Fibroblast of lung (primary cell): ENCODE data around the gene EPHA8. TPM values are rescaled to one million over a fixed set of nuclear protein-coding genes. Genes with fewer than 3 reads are reported as not detected.

Experiments used
- DNase-seq, 2 donors: peaks; one replicate each; pipeline versions ENCODE4 v3.0.0 to v3.0.0-alpha.2; 2010; ENCODE audit warnings: low read depth in 2 of 2
- H2AFZ ChIP-seq: 2 replicates; pipeline ENCODE4 v1.5.1; 2012; ENCODE audit warnings: low read length, control low read depth, inconsistent platforms
- H3K27ac ChIP-seq: 2 replicates; pipeline ENCODE4 v1.5.1; 2011; ENCODE audit warnings: low read length, control low read depth; ENCODE audit not compliant: insufficient read depth
- H3K27me3 ChIP-seq: 2 replicates; pipeline ENCODE4 v1.5.1; 2011; ENCODE audit warnings: mild to moderate bottlenecking, low read length; ENCODE audit not compliant: control insufficient read depth, insufficient read depth
- H3K36me3 ChIP-seq: 2 replicates; pipeline ENCODE4 v1.5.1; 2011; ENCODE audit warnings: low read length; ENCODE audit not compliant: control insufficient read depth, insufficient read depth
- H3K4me1 ChIP-seq: 2 replicates; pipeline ENCODE4 v1.5.1; 2011; ENCODE audit warnings: low read length; ENCODE audit not compliant: control insufficient read depth, insufficient read depth; ENCODE audit errors: extremely low read depth
- H3K4me2 ChIP-seq: 2 replicates; pipeline ENCODE4 v1.5.1; 2011; ENCODE audit warnings: low read length, control low read depth; ENCODE audit not compliant: insufficient read depth; ENCODE audit errors: extremely low read depth
- H3K4me3 ChIP-seq, 4 experiments: fragments of 200-600 bp in 1 of 4; sonication (generic) in 1 of 4; replicated peaks in 1 of 4; 2 replicates each; pipeline ENCODE4 v1.5.1; 2011 to 2016; ENCODE audit warnings: low read length in 4 of 4, low read depth in 3 of 4, mild to moderate bottlenecking in 3 of 4, control low read depth in 2 of 4, inconsistent platforms in 1 of 4, mixed read lengths in 1 of 4; ENCODE audit not compliant: insufficient read depth in 1 of 4; ENCODE audit errors: control extremely low read depth in 1 of 4
- H3K79me2 ChIP-seq: 2 replicates; pipeline ENCODE4 v1.5.1; 2012; ENCODE audit warnings: mild to moderate bottlenecking, low read length, inconsistent platforms; ENCODE audit not compliant: control insufficient read depth, insufficient read depth
- H3K9ac ChIP-seq: 2 replicates; pipeline ENCODE4 v1.5.1; 2011; ENCODE audit warnings: mild to moderate bottlenecking, low read length, control low read depth; ENCODE audit not compliant: insufficient read depth
- H3K9me3 ChIP-seq: 2 replicates; pipeline ENCODE4 v1.5.1; 2012; ENCODE audit warnings: low read depth, low read length; ENCODE audit not compliant: control insufficient read depth, insufficient read depth
- H4K20me1 ChIP-seq: 2 replicates; pipeline ENCODE4 v1.5.1; 2011; ENCODE audit warnings: low read length; ENCODE audit not compliant: control insufficient read depth, insufficient read depth; ENCODE audit errors: extremely low read depth
- EZH2 ChIP-seq: IDR thresholded peaks from 2 replicates; pipeline ENCODE4 v1.5.1; 2012; ENCODE audit warnings: low read length, control low read depth, mild to moderate bottlenecking; ENCODE audit errors: missing control alignments
- polyA plus RNA-seq, 2 donors: library from polyadenylated mRNA; depleted of rRNA in 1 of 2; stranded (reverse) in 1 of 2; unstranded in 1 of 2; fragments of >200 nt; gene quantifications; 2 replicates each; pipeline ENCODE4 v1.2.1, GENCODE V29; 2011 to 2012; ENCODE audit warnings: missing spikeins in 1 of 2
- total RNA-seq: library from RNA; depleted of rRNA; stranded (reverse); fragments of >200 nt; gene quantifications from 2 replicates; pipeline ENCODE4 v1.2.1, GENCODE V29; 2014
- TF ChIP-seq, protein P1 (sequence below), 2 donors: IDR thresholded peaks in 1 of 2; conservative IDR thresholded peaks in 1 of 2; 1 replicate in 1 of 2; 2 replicates in 1 of 2; pipeline ENCODE4 v1.5.1; 2011 to 2012; ENCODE audit warnings: low read length in 2 of 2, control low read depth in 1 of 2, inconsistent platforms in 1 of 2, low read depth in 1 of 2, mild to moderate bottlenecking in 1 of 2

The EPHA8 gene
- total and polyA plus RNA-seq, 2 donors (not counting 1 experiment from before 2014, with no cell fraction given), result not detected

- Histone ChIP-seq H3K4me2 (no peak overlapping the region), H3K27me3 (no peaks in the 10 kb centered on the region), H3K79me2 (no peaks in the 10 kb centered on the region), H3K27ac (no peak overlapping the region), H3K9me3 (no peaks in the 10 kb centered on the region), H3K9ac (no peak overlapping the region), H3K4me3 (no peak overlapping the region), H4K20me1 (no peaks in the 10 kb centered on the region), H3K36me3 (peaks cover 3% of the 10 kb centered on the region), H3K4me1 (no peaks in the 10 kb centered on the region), H2AFZ (no peak overlapping the region)
- DNase-seq, result peak; percentile 14 to 24
- no peak for TF ChIP-seq EZH2
- TF ChIP-seq, protein P1, sequence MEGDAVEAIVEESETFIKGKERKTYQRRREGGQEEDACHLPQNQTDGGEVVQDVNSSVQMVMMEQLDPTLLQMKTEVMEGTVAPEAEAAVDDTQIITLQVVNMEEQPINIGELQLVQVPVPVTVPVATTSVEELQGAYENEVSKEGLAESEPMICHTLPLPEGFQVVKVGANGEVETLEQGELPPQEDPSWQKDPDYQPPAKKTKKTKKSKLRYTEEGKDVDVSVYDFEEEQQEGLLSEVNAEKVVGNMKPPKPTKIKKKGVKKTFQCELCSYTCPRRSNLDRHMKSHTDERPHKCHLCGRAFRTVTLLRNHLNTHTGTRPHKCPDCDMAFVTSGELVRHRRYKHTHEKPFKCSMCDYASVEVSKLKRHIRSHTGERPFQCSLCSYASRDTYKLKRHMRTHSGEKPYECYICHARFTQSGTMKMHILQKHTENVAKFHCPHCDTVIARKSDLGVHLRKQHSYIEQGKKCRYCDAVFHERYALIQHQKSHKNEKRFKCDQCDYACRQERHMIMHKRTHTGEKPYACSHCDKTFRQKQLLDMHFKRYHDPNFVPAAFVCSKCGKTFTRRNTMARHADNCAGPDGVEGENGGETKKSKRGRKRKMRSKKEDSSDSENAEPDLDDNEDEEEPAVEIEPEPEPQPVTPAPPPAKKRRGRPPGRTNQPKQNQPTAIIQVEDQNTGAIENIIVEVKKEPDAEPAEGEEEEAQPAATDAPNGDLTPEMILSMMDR (conservative IDR thresholded peaks at IDR 0.05 in 1 of 2, IDR thresholded peaks at IDR 0.05 in 1 of 2; ENCODE audit: low read depth in 1 of 2, low read length in 2 of 2), result no peak
Observed at GRCh38 chr1:22529901-22530621, 33.2 kb upstream of the EPHA8 start.

- Histone ChIP-seq H3K4me2 (no peak overlapping the region), H3K4me1 (no peaks in the 10 kb centered on the region), H2AFZ (no peak overlapping the region), H4K20me1 (no peaks in the 10 kb centered on the region), H3K79me2 (no peaks in the 10 kb centered on the region), H3K9me3 (no peaks in the 10 kb centered on the region), H3K4me3 (no peak overlapping the region), H3K36me3 (peaks cover 3% of the 10 kb centered on the region), H3K27me3 (no peaks in the 10 kb centered on the region), H3K27ac (no peak overlapping the region), H3K9ac (no peak overlapping the region)
- TF ChIP-seq, protein P1 (conservative IDR thresholded peaks at IDR 0.05 in 1 of 2, IDR thresholded peaks at IDR 0.05 in 1 of 2; ENCODE audit: low read depth in 1 of 2, low read length in 2 of 2), result no peak
- no peak for TF ChIP-seq EZH2
- DNase-seq, result no peak
Observed at GRCh38 chr1:22530715-22531114, 32.6 kb upstream of the EPHA8 start.

- H3K9me3 ChIP-seq, result no peaks in the 10 kb centered on the region
- H3K27ac ChIP-seq, result no peak overlapping the region
- TF ChIP-seq, protein P1 (conservative IDR thresholded peaks at IDR 0.05 in 1 of 2, IDR thresholded peaks at IDR 0.05 in 1 of 2; ENCODE audit: low read depth in 1 of 2, low read length in 2 of 2), result no peak
- TF ChIP-seq EZH2, result no peak
- H3K4me2 ChIP-seq, result no peak overlapping the region
- H4K20me1 ChIP-seq, result no peaks in the 10 kb centered on the region
- H3K79me2 ChIP-seq, result no peaks in the 10 kb centered on the region
- no peak for DNase-seq
- no peak overlapping the region for H3K9ac ChIP-seq
- H3K36me3 ChIP-seq, result peaks cover 1% of the 10 kb centered on the region
- no peaks in the 10 kb centered on the region for H3K4me1 ChIP-seq
- no peak overlapping the region for H3K4me3 ChIP-seq
- H2AFZ ChIP-seq, result no peak overlapping the region
- no peaks in the 10 kb centered on the region for H3K27me3 ChIP-seq
Observed at GRCh38 chr1:22531251-22531650, 32.0 kb upstream of the EPHA8 start.
